ENCODE results near the gene RIPOR3.

GRCh38 chr20:50551288-50551687 is 140.1 kb downstream of the RIPOR3 start:
- TF ChIP-seq CTCF (IDR thresholded peaks at IDR 0.05) (no peak), POLR2A (IDR thresholded peaks at IDR 0.05) (no peak)
